ENCODE results near the gene TXNRD3.

TXNRD3 gene

GRCh38 chr3:126671521-126671920, 16.6 kb upstream of the TXNRD3 start:
- DNase-seq, result no peak

GRCh38 chr3:126668450-126669401, 13.8 kb upstream of the TXNRD3 start:
- no peak for DNase-seq

GRCh38 chr3:126667631-126668449, 12.9 kb upstream of the TXNRD3 start:
- DNase-seq, result no peak

- no peak for DNase-seq
Measured at GRCh38 chr3:126666658-126667528, 12.0 kb upstream of the TXNRD3 start.

- DNase-seq, result no peak
Measured at GRCh38 chr3:126665959-126666657, 11.2 kb upstream of the TXNRD3 start.

GRCh38 chr3:126665221-126665936, 10.5 kb upstream of the TXNRD3 start:
- no peak for DNase-seq

- no peak for DNase-seq
Measured at GRCh38 chr3:126664591-126665214, 9.8 kb upstream of the TXNRD3 start.

GRCh38 chr3:126663750-126664149, 8.8 kb upstream of the TXNRD3 start:
- no peak for DNase-seq

GRCh38 chr3:126663257-126663656, 8.3 kb upstream of the TXNRD3 start:
- DNase-seq, result no peak

- DNase-seq, result no peak
Measured at GRCh38 chr3:126661532-126662364, 6.8 kb upstream of the TXNRD3 start.

- DNase-seq, result no peak
Measured at GRCh38 chr3:126659915-126660886, 5.3 kb upstream of the TXNRD3 start.

- no peak for DNase-seq
Measured at GRCh38 chr3:126658584-126658983, 3.7 kb upstream of the TXNRD3 start.

- DNase-seq, result no peak
Measured at GRCh38 chr3:126657901-126658300, 3.0 kb upstream of the TXNRD3 start.

- DNase-seq, result no peak
Measured at GRCh38 chr3:126656371-126657134, 1.6 kb upstream of the TXNRD3 start.

- no peak for DNase-seq
Measured at GRCh38 chr3:126655887-126656286, 963 bp upstream of the TXNRD3 start.

GRCh38 chr3:126649556-126650092, 5.3 kb downstream of the TXNRD3 start:
- DNase-seq, result no peak

- DNase-seq, result no peak
Measured at GRCh38 chr3:126646674-126647073, 8.2 kb downstream of the TXNRD3 start.

- no peak for DNase-seq
Measured at GRCh38 chr3:126644615-126645014, 10.3 kb downstream of the TXNRD3 start.

Measured in activated T-cell treated with anti-CD3 and anti-CD28 coated beads for 4 hours (primary cell).